Hepatocyte (in vitro differentiated cells): ENCODE results near the gene PLEKHJ1. TPM values are rescaled to one million over a fixed set of nuclear protein-coding genes. Genes with fewer than 3 reads are reported as not detected.
A peak's percentile ranks its signal among the peaks of the same experiment; 100 is the strongest.

Experiments
- DNase-seq: peaks from one replicate; pipeline ENCODE4 v3.0.0-alpha.2; 2016; ENCODE audit warnings: low spot score
- H2AFZ ChIP-seq: fragments of 200-600 bp; sonication (generic); 2 replicates; pipeline ENCODE4 v1.6.0; 2016; ENCODE audit warnings: antibody characterized with exemption, mild to moderate bottlenecking
- H3K27ac ChIP-seq: fragments of 200-600 bp; sonication (generic); 2 replicates; pipeline ENCODE4 v1.5.1; 2016; ENCODE audit warnings: mild to moderate bottlenecking
- H3K27me3 ChIP-seq: fragments of 200-600 bp; sonication (generic); 2 replicates; pipeline ENCODE4 v1.6.1; 2016
- H3K36me3 ChIP-seq: fragments of 200-600 bp; sonication (generic); replicated peaks from 2 replicates; pipeline ENCODE4 v1.5.1; 2016; ENCODE audit warnings: low read depth; ENCODE audit not compliant: insufficient read depth
- H3K4me1 ChIP-seq: fragments of 200-600 bp; sonication (generic); 2 replicates; pipeline ENCODE4 v1.5.1; 2016; ENCODE audit warnings: mild to moderate bottlenecking, moderate library complexity; ENCODE audit not compliant: insufficient read depth
- H3K4me2 ChIP-seq: fragments of 200-600 bp; sonication (generic); 2 replicates; pipeline ENCODE4 v1.6.0; 2016
- H3K4me3 ChIP-seq: fragments of 200-600 bp; sonication (generic); 2 replicates; pipeline ENCODE4 v1.5.1; 2016; ENCODE audit warnings: mild to moderate bottlenecking
- H3K79me2 ChIP-seq: fragments of 200-600 bp; sonication (generic); 2 replicates; pipeline ENCODE4 v1.6.0; 2017; ENCODE audit warnings: mild to moderate bottlenecking
- H3K9me2 ChIP-seq: fragments of 200-600 bp; sonication (generic); replicated peaks from 2 replicates; pipeline ENCODE4 v1.6.0; 2017; ENCODE audit warnings: mild to moderate bottlenecking; ENCODE audit not compliant: insufficient read depth
- H3K9me3 ChIP-seq: fragments of 200-600 bp; sonication (generic); 2 replicates; pipeline ENCODE4 v1.5.1; 2016; ENCODE audit warnings: low read depth, mild to moderate bottlenecking
- H4K20me1 ChIP-seq: fragments of 200-600 bp; sonication (generic); 2 replicates; pipeline ENCODE4 v1.6.0; 2016; ENCODE audit warnings: mild to moderate bottlenecking; ENCODE audit not compliant: insufficient read depth, poor library complexity, severe bottlenecking
- EZH2 ChIP-seq: fragments of 200-600 bp; sonication (generic); IDR thresholded peaks from 2 replicates; pipeline ENCODE4 v1.6.1; 2016; ENCODE audit warnings: antibody characterized with exemption, mild to moderate bottlenecking, borderline replicate concordance
- EZH2phosphoT487 ChIP-seq: fragments of 200-600 bp; sonication (generic); IDR thresholded peaks from one replicate; pipeline ENCODE4 v1.6.1; 2018; ENCODE audit warnings: antibody characterized with exemption, mild to moderate bottlenecking, low read depth, moderate library complexity; ENCODE audit not compliant: unreplicated experiment, severe bottlenecking
- WGBS: methylation state at CpG from one replicate; pipeline ENCODE4 v1.1.6; 2016; ENCODE audit warnings: low lambda C conversion rate; ENCODE audit errors: missing lambda C conversion rate; 5-methylcytosine and 5-hydroxymethylcytosine counted together
- polyA plus RNA-seq: library from polyadenylated mRNA; unstranded; fragments of >200 nt; fragmentation: Nextera tagmentation; extraction: Ambion mirVana; gene quantifications from 2 replicates; pipeline ENCODE4 v1.2.1, GENCODE V29; 2016
- total RNA-seq: library from RNA; depleted of rRNA; stranded (reverse); fragments of >200 nt; gene quantifications from 2 replicates; pipeline ENCODE4 v1.2.3, GENCODE V29; 2014
- TF ChIP-seq, protein P1 (sequence below): fragments of 200-600 bp; sonication (generic); IDR thresholded peaks from 2 replicates; pipeline ENCODE4 v1.5.1; 2016; ENCODE audit warnings: antibody characterized with exemption, mild to moderate bottlenecking; ENCODE audit not compliant: poor library complexity

PLEKHJ1 gene
- total and polyA plus RNA-seq, 2 experiments from 2014 or later, result 165 to 190 TPM

DNA sequence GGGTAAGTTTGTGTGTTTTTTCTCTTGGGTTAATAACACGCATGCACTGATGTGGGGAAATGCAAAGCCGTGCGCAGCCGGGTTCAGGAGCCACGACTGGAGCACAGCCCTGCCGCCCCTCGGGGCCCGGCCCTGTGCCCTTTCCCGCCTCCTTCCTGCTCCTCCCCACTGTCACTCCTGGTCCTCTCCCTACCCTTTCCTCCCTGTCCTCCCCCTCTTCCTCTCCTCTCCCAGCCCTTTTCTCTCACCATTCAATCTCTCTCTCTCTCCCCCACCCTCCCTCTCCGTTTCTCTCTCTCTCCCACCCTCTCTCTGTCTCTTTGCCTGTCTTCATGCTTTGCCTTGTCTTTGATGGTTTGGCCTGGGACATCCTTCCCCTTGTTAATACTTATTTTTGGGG is 27.2 kb downstream of the PLEKHJ1 start:
- Histone ChIP-seq H3K36me3 (no peaks in the 10 kb centered on the region), H3K27ac (no peak overlapping the region)

DNA sequence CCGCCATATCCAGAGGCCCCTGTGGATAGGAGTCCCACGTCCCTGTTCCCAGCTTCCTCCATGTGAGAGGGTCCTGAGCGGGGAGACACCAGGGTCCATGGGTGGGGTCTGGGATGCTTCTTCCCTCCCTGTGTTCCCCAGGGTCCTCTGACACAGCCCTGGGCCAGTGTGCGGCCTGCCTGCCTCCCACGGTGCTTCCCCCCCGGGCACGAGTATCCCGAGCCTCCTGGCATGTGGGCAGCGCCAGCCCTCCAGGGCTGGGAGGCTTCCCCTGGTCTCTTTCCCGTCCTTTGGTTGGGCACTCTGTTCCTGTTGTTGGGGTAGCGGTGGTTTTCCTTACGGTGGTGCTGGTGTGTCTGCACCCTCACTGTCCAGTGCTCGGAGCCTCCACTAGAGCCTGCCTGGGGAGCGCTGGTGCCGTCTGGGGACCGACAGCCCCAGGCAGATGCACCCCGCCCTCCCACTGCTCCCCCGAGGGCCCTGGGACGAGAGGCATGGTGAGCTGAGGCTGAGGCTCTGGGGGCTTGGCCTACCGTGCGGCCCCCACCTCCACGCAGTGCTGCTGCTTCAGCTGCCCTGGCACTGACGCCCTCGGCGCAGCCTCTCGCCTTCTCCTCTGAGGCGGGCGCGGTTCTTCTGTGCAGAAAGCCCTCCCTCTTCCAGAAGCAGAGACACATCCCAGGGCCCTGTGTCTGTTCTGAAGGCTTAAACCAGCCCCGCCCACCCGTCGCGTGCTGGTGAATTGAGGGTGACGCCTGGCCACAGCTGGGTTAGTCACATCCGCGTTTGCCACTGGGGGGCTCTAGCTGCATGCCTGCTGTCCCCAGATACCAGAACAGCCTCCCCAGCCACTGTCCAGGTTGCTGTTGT is 27.9 kb downstream of the PLEKHJ1 start:
- H4K20me1 ChIP-seq, result no peaks in the 10 kb centered on the region
- no peak overlapping the region for H3K27ac ChIP-seq
- DNase-seq, result peak; percentile 75
- no peaks in the 10 kb centered on the region for H3K9me2 ChIP-seq
- no peaks in the 10 kb centered on the region for H3K9me3 ChIP-seq
- no peaks in the 10 kb centered on the region for H3K79me2 ChIP-seq
- 77% methylated on average over 32 of the region's 36 CpGs for WGBS
- peaks cover 14% of the 10 kb centered on the region for H3K4me1 ChIP-seq
- no peak overlapping the region for H3K4me2 ChIP-seq
- H3K27me3 ChIP-seq, result no peaks in the 10 kb centered on the region
- H3K4me3 ChIP-seq, result no peak overlapping the region
- H3K36me3 ChIP-seq, result no peaks in the 10 kb centered on the region
- TF ChIP-seq EZH2, result no peak
- TF ChIP-seq EZH2phosphoT487, result no peak
- TF ChIP-seq, protein P1, sequence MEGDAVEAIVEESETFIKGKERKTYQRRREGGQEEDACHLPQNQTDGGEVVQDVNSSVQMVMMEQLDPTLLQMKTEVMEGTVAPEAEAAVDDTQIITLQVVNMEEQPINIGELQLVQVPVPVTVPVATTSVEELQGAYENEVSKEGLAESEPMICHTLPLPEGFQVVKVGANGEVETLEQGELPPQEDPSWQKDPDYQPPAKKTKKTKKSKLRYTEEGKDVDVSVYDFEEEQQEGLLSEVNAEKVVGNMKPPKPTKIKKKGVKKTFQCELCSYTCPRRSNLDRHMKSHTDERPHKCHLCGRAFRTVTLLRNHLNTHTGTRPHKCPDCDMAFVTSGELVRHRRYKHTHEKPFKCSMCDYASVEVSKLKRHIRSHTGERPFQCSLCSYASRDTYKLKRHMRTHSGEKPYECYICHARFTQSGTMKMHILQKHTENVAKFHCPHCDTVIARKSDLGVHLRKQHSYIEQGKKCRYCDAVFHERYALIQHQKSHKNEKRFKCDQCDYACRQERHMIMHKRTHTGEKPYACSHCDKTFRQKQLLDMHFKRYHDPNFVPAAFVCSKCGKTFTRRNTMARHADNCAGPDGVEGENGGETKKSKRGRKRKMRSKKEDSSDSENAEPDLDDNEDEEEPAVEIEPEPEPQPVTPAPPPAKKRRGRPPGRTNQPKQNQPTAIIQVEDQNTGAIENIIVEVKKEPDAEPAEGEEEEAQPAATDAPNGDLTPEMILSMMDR, result no peak
- no peak overlapping the region for H2AFZ ChIP-seq

More for the DNA sequence above, 27.2 kb downstream of the PLEKHJ1 start:
- DNase-seq, result no peak
- Histone ChIP-seq H3K9me3 (no peaks in the 10 kb centered on the region), H4K20me1 (no peaks in the 10 kb centered on the region), H3K4me3 (no peak overlapping the region), H3K9me2 (no peaks in the 10 kb centered on the region), H3K4me1 (peaks cover 21% of the 10 kb centered on the region), H3K79me2 (no peaks in the 10 kb centered on the region), H3K4me2 (no peak overlapping the region), H3K27me3 (no peaks in the 10 kb centered on the region), H2AFZ (no peak overlapping the region)
- WGBS, result 85% methylated on average over 10 of the region's 10 CpGs
- no peak for TF ChIP-seq EZH2
- TF ChIP-seq, protein P1, result no peak

DNA sequence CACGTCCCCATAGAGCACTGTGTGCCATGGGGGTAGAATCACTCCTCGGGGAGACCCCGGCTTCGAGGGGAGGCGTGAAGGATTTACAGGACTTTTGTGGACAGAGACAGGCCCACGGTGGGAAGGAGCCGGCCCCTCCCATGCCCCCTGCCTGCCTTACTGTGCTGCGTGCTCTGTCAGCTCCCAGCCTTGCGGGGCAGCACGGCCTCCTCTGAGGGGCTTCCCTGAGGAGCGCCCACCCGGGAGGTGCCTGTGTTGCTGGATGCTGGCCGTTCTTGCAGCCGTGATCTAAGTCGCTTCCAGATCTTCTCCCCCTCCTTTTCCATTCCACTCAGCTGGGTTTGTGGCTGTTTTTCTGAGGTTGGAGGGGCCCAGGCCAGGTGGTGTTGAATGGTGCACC is 29.1 kb downstream of the PLEKHJ1 start:
- TF ChIP-seq EZH2phosphoT487 (no peak), EZH2 (no peak)
- TF ChIP-seq, protein P1, result no peak
- Histone ChIP-seq H3K36me3 (no peaks in the 10 kb centered on the region), H3K9me3 (no peaks in the 10 kb centered on the region), H4K20me1 (no peaks in the 10 kb centered on the region), H3K9me2 (no peaks in the 10 kb centered on the region), H3K79me2 (no peaks in the 10 kb centered on the region), H3K27me3 (no peaks in the 10 kb centered on the region), H3K4me2 (no peak overlapping the region), H2AFZ (no peak overlapping the region), H3K4me1 (peaks cover 7% of the 10 kb centered on the region), H3K4me3 (no peak overlapping the region), H3K27ac (no peak overlapping the region)
- 95% methylated on average over 15 of the region's 15 CpGs for WGBS
- no peak for DNase-seq
